Eye (tissue), 1 donor: ENCODE results near the gene OR1I1.

Source experiments
- DNase-seq: peaks from one replicate; pipeline ENCODE4 v3.0.0-alpha.2; 2015

Gene OR1I1

GRCh38 chr19:15099017-15099582 lies 17.1 kb downstream of the OR1I1 start:
- DNase-seq: no peak

- peak; percentile 56 for DNase-seq
These were observed 19.6 kb downstream of the OR1I1 start for GRCh38 chr19:15101479-15102082.

DNA sequence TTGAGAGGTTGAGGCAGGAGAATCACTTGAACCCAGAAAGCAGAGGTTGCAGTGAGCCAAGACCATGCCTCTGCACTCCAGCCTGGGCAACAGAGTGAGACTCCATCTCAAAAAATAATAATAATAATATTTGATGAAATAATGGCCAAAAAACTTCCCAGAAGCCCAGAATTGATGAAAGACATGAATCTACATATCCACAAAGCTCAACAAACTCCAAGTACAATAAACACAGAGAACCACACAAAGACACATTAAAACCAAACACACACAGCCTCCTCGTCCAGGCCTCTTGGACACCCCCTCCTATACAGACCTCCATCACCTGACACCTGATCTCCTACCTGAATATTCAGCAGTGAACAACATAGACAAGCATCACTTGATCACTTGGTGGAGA lies 22.0 kb downstream of the OR1I1 start:
- no peak for DNase-seq

DNA sequence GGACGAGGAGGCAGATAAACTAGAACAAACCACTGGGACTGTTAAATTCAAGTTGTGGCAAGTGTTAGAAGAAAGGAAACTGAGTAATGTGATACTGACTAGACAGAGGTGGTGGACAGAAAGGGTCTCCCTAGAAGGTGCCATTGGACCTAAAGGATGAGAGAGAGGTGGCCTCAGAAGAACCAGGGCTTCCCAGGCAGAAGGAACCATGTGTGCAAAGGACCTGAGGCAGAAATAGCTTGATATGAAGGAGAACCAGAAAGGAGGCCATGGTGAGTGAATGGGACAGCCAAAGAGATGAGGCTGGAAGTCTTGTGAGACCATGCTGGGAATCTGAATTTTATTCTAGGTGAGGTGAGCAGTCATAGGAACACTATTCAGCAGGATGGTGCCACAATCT lies 22.4 kb downstream of the OR1I1 start:
- no peak for DNase-seq

DNA sequence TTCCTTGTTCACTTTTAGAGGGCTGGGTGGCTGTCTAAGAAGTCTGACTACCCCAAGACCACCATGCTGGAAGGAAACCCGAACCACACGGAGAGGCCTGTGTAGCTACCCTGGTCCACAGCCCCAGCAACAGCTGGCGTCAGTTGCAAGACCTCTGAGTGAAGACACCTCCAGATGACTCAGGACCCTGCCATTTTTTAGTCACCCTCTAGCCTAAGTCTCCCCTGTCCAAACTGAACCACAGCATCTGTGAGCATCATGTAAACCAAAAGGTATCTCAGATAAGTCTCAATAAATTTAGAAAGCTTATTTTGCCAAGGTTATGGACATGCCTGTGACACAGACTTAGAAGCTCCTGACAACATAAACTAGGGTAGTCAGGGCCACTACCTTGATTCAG lies 23.0 kb downstream of the OR1I1 start:
- no peak for DNase-seq

DNA sequence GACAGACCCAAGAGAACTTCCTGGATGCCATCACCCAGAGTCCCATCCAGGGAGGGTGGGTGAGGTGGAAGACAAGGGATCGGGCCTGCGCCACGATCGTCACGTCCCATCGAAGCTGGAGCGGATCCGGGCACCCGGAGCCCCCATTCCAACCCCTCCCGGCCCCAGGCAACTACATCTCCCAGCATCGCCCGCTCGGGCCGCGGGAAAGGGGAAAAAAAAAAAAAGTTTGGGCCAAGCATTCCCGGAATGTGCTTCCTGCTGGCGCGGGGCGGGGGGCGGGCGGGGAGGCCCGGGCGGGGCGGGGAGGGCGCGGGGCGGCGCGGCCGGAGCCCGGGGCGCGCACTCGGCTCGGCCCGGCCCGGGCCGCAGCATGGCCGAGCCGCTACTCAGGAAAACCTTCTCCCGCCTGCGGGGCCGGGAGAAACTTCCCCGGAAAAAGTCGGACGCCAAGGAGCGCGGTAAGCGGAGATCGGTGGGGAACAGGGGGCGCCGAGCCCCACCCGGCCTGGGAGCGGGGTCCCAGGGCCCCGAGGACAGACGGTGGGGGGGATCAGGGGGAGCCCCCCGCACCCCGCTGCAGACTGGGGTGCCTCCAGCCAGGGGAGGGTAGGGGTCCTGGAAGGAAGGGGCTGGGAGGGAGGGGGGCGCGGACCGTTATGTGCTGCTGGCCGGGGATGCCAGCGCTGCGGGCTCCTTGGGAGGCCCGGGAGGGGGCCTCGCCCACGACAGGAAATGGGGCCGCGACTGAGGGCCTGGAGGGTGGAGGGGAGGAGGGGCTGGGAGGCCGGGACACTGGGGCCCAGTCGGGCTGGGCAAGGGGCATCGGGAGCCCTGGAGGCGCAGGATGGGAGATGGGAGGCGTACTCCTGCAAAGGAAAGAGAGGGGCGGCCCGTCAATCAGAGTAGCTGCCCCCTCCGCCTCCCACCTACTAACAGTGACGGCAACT lies 25.3 kb downstream of the OR1I1 start, which contains the start of gene SYDE1:
Gene SYDE1 (plus strand): TSS at position 341 of the 950 bp plus-strand sequence. CDS start 33 bp downstream, at position 374.
- DNase-seq: peak; percentile 81

DNA sequence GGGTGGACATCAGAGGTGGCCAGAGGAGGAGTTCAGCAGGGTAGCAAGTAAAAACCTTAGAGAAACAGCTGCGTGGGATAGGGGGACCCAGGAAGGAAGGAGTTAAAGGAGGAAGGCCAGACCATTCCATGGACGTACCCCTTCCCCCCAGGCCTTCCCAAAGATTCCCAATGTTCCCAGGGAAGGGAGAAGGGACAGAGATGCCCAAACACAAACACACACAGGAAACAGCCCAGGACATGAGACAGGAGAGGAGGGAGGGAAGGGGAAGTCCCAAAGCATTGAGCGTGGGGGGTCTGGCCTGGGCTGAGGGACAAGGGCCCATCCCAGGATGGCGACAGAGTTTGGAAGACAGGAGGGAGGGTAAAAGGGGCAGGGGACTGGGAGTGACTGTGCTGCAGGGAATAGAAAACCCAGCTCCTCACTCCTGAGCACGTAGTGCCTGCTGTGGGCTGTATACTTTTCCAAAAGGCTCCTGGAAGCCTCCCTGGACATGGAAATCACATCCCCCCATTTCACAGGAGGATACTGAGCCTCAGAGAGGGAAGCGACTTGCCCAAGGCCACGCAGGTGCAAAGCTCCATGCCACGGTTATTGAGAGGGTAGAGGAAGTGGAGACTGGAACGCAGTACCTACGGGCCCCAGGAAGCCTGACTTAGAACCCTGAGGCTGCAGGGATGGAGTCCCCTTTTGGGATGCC lies 26.3 kb downstream of the OR1I1 start:
- DNase-seq: no peak

DNA sequence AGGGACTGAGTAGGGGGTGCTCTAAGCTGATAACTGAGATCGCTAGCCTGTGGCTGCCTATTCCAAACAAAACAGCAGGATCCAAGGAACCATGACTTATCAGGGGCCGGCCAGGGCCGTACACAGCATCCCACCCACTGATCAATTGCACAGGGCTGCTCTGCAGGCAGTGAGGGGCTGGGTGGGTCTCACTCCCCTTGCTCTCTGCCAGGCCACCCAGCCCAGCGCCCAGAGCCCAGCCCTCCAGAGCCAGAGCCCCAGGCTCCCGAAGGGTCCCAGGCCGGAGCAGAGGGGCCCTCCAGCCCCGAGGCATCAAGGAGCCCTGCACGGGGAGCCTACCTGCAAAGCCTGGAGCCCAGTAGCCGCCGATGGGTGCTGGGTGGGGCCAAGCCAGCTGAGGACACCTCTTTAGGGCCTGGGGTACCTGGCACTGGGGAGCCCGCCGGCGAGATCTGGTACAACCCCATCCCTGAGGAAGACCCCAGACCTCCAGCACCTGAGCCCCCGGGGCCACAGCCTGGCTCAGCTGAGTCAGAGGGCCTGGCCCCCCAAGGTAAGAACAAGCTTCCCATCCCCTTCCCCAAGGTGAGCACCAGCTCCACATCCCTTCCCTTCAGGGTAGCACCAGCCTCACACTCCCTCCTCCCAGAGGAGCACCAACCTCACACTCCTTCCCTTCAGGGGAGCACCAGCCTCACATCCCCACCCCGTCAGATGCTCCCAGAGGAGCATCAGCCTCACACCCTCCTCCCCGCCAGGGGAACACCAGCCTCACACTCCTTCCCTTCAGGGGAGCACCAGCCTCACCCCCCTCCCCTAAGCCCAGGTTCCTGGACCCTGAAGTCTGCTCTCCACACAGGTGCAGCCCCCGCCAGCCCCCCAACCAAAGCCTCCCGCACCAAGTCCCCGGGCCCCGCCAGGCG lies 27.1 kb downstream of the OR1I1 start:
- DNase-seq: no peak

DNA sequence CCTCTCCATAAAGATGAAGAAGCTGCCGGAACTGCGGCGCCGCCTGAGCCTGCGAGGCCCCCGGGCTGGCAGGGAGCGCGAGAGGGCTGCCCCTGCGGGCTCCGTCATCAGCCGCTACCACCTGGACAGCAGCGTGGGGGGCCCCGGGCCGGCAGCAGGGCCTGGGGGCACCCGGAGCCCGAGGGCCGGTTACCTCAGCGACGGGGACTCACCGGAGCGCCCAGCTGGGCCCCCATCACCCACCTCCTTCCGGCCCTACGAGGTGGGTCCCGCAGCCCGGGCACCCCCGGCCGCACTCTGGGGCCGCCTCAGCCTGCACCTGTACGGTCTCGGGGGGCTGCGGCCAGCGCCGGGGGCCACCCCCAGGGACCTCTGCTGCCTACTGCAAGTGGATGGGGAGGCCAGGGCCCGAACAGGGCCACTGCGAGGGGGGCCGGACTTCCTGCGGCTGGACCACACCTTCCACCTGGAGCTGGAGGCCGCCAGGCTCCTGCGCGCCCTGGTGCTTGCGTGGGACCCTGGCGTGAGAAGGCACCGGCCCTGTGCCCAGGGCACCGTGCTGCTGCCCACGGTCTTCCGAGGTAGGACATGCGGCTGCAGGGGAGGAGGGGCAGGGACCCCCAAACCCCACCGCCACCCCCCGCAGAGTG lies 27.9 kb downstream of the OR1I1 start:
- no peak for DNase-seq

- no peak for DNase-seq
These were observed 28.4 kb downstream of the OR1I1 start for GRCh38 chr19:15110418-15110815.

GRCh38 chr19:15111758-15112157 lies 29.7 kb downstream of the OR1I1 start:
- DNase-seq: no peak

GRCh38 chr19:15112385-15112784 lies 30.4 kb downstream of the OR1I1 start:
- DNase-seq: no peak

DNA sequence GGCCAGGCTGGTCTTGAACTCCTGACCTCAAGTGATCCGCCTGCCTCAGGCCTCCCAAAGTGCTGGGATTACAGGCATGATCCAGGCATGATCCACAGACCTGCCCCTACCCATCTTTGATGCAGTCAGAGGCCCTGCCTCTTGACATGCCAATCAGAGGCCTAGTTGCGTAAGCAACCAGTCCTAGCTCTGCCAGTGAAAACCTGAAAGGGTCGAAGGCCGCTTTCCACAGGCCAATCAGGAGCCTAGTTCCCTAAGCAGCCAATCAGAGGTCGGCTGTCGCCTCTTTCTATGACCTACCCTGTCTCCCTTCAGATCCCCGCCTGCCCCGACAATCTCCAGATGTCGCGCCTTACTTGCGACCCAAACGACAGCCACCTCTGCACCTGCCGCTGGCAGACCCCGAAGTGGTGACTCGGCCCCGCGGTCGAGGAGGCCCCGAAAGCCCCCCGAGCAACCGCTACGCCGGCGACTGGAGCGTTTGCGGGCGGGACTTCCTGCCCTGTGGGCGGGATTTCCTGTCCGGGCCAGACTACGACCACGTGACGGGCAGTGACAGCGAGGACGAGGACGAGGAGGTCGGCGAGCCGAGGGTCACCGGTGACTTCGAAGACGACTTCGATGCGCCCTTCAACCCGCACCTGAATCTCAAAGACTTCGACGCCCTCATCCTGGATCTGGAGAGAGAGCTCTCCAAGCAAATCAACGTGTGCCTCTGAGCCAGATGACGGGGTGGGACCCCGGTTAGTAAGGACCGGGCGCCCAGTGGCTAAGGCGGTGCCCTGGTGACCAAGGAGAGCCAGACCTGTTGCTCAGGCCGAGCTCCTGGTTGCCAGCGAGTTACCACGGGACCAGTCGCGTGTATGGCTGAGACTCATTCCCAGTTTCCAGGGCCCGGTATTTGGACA lies 31.5 kb downstream of the OR1I1 start:
- DNase-seq: no peak

GRCh38 chr19:15114153-15114540 lies 32.1 kb downstream of the OR1I1 start:
- DNase-seq: no peak

DNA sequence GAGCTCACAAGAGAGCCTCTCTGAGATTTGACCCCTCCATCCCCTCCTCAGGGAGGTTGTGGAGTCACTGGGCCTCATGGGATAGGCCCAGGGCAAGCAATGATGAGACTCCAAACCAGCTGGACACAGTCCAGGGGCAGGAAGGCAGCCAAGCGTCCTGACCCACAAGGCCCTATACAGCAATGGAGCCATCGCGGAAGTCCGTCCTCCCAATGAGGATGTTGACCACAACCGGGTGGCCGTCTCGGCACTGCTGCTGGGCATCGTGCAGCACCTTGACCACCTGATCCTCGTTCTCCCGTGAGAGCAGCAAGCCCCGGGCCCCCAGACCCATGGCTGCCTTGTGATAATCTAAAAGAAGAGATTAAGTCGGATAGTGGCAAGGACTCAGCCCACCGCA lies 33.1 kb downstream of the OR1I1 start:
- DNase-seq: no peak

- no peak for DNase-seq
These were observed 34.0 kb downstream of the OR1I1 start for GRCh38 chr19:15115762-15116615.

DNA sequence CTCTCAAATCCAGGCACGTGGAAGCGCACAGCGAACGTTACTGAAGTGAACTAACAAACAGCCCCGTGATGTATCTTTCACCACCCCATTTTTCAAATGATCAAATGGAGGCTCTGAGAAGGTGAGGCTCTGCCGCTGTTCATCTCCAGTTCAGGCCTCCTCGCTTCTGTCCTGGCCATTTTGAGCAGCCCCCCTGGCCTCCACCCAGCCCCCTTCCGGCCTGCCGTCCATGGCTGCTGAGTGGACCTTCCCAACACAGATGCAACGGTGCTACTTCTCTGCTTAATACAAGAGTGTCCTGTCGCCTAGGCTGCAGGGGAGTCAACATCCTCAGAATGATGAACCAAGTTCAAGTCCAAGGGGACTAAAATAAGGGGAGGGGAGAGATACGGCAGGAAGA lies 34.8 kb downstream of the OR1I1 start:
- no peak for DNase-seq

GRCh38 chr19:15118248-15118647 lies 36.2 kb downstream of the OR1I1 start:
- no peak for DNase-seq

DNA sequence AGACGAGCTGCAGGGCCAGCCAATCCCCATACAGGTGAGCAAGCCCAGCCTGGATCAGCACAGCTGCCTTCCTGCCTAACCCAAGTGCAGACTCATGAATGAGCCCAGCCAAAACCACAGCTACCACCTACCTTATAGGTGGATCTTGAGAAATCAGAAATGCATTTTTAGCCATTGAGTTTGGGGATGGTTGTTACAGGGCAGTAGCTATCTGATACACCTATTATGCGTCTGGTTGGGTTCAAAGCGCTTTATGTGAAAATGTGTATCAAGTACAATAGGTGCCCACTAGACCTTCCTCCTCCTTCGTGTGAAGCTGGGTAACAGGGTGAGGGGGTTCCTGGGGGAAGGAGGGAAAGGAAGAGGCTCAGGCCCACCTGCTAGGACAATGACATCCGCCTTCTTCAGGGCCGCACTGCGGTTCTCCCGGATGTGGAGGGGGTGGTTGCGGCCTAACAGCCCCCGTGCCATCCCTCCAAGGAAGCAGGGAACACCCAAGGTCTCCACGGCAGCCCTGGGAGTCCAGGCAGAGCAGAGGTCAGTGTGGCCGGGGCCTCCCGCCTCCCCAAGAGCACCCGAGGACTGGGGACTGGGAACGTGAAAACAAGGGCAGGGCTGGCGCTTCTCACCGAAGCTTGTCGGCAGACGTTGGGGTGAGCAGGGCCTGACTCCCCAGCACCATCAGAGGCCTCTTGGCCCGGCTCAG lies 36.9 kb downstream of the OR1I1 start:
- DNase-seq: no peak
